Stimulated activated CD4-positive, alpha-beta T cell treated with anti-CD3 and anti-CD28 coated beads, Interleukin-2, amount 100 ng/mL, for 24 hours (primary cell): ENCODE results near the gene STRA6.

Experiments
- DNase-seq, 2 donors: peaks; one replicate each; pipeline ENCODE4 v3.0.0-alpha.2; 2020

STRA6 gene

GRCh38 chr15:74226761-74227540 lies 24.4 kb upstream of the STRA6 start:
- no peak for DNase-seq

- no peak for DNase-seq
Observed at GRCh38 chr15:74225928-74226327, 23.3 kb upstream of the STRA6 start.

GRCh38 chr15:74222240-74223119 lies 19.9 kb upstream of the STRA6 start:
- no peak for DNase-seq

GRCh38 chr15:74221399-74222239 lies 19.0 kb upstream of the STRA6 start:
- no peak for DNase-seq

GRCh38 chr15:74220475-74221248 lies 18.1 kb upstream of the STRA6 start:
- DNase-seq = no peak

- DNase-seq = no peak
Observed at GRCh38 chr15:74217907-74218885, 15.6 kb upstream of the STRA6 start.

- DNase-seq = no peak
Observed at GRCh38 chr15:74216949-74217348, 14.4 kb upstream of the STRA6 start.

- no peak for DNase-seq
Observed at GRCh38 chr15:74215958-74216357, 13.4 kb upstream of the STRA6 start.

- DNase-seq = no peak
Observed at GRCh38 chr15:74214324-74215021, 11.9 kb upstream of the STRA6 start.

- DNase-seq = no peak
Observed at GRCh38 chr15:74213858-74214284, 11.3 kb upstream of the STRA6 start.

GRCh38 chr15:74212494-74212893 lies 9.9 kb upstream of the STRA6 start:
- no peak for DNase-seq

- DNase-seq = no peak
Observed at GRCh38 chr15:74211656-74212055, 9.1 kb upstream of the STRA6 start.

GRCh38 chr15:74210729-74211128 lies 8.1 kb upstream of the STRA6 start:
- no peak for DNase-seq

GRCh38 chr15:74209997-74210671 lies 7.5 kb upstream of the STRA6 start:
- no peak for DNase-seq

GRCh38 chr15:74209560-74209958 lies 7.0 kb upstream of the STRA6 start:
- no peak for DNase-seq

- no peak for DNase-seq
Observed at GRCh38 chr15:74208901-74209559, 6.4 kb upstream of the STRA6 start.

GRCh38 chr15:74208496-74208895 lies 5.9 kb upstream of the STRA6 start:
- no peak for DNase-seq

- DNase-seq = no peak
Observed at GRCh38 chr15:74207652-74208440, 5.3 kb upstream of the STRA6 start.
